GM12878 (cell line): ENCODE data around the gene DUSP16. TPM values are rescaled to one million over a fixed set of nuclear protein-coding genes. Genes with fewer than 3 reads are reported as not detected.

Source experiments
- ATAC-seq: fragments of 200-7000 bp; cut with Tn5 transposase; 3 replicates; pipeline ENCODE4 v1.9.1; 2020; ENCODE audit warnings: mild to moderate bottlenecking, moderate library complexity
- BruUV-seq: library from RNA; stranded (reverse); fragments of 400-500 nt; replicated peaks from 2 replicates; lab custom pipeline; 2021; lab: Mats Ljungman, UMichigan
- CTCF ChIA-PET: fragments of 300-600 bp; sonication (Branson Sonifier 250); formaldehyde crosslinking; extraction: SDS; loops from one replicate; lab custom pipeline; 2021; ENCODE audit warnings: inconsistent platforms; lab: Yijun Ruan, JAX
- POLR2A ChIA-PET: fragments of 350-600 bp; formaldehyde crosslinking; extraction: SDS; loops from one replicate; lab custom pipeline; 2021; ENCODE audit warnings: inconsistent platforms; lab: Charles Lee
- RAD21 ChIA-PET: fragments of 300-600 bp; sonication (Branson Sonifier 250); formaldehyde crosslinking; loops from one replicate; lab custom pipeline; 2023; ENCODE audit warnings: antibody characterized with exemption; ENCODE audit not compliant: unreplicated experiment; lab: Charles Lee
- SMC1A ChIA-PET: fragments of 300-600 bp; sonication (Branson Sonifier 250); formaldehyde crosslinking; loops from one replicate; lab custom pipeline; 2023; ENCODE audit not compliant: unreplicated experiment, uncharacterized antibody; lab: Charles Lee
- DNase-seq: peaks from one replicate; pipeline ENCODE4 v3.0.0-alpha.2; 2011; ENCODE audit warnings: low read depth, low spot score
- FAIRE-seq: peaks from 3 replicates; lab custom pipeline; 2011; peaks lifted over from hg19 to GRCh38; lab: Jason Lieb, UNC
- H2AFZ ChIP-seq: 2 replicates; pipeline ENCODE4 v1.6.0; 2011; ENCODE audit warnings: low read depth, low read length, control low read depth; ENCODE audit not compliant: control insufficient read depth
- H3K27ac ChIP-seq: 2 replicates; pipeline ENCODE4 v1.5.1; 2011; ENCODE audit warnings: control low read depth; ENCODE audit not compliant: control insufficient read depth, insufficient read depth
- H3K27me3 ChIP-seq, 2 experiments: replicated peaks in 1 of 2; 2 replicates each; pipeline versions ENCODE4 v1.6.0 to v1.6.1; 2011; ENCODE audit warnings: low read length in 1 of 2; ENCODE audit not compliant: control insufficient read depth in 2 of 2, insufficient read depth in 2 of 2
- H3K36me3 ChIP-seq, 2 experiments: 2 replicates each; pipeline ENCODE4 v1.5.1; 2011; ENCODE audit warnings: low read length in 1 of 2; ENCODE audit not compliant: control insufficient read depth in 2 of 2, insufficient read depth in 2 of 2
- H3K4me1 ChIP-seq: 2 replicates; pipeline ENCODE4 v1.6.1; 2011; ENCODE audit warnings: mild to moderate bottlenecking, low read length, moderate library complexity, mixed read lengths; ENCODE audit not compliant: control insufficient read depth, insufficient read depth
- H3K4me2 ChIP-seq: 2 replicates; pipeline ENCODE4 v1.6.0; 2011; ENCODE audit warnings: control low read depth; ENCODE audit not compliant: control insufficient read depth, insufficient read depth
- H3K4me3 ChIP-seq: fragments of 200-600 bp; sonication (generic); 2 replicates; pipeline ENCODE4 v1.5.1; 2016
- H3K79me2 ChIP-seq: 2 replicates; pipeline ENCODE4 v1.6.0; 2011; ENCODE audit warnings: low read length; ENCODE audit not compliant: control insufficient read depth, insufficient read depth
- H3K9ac ChIP-seq: 2 replicates; pipeline ENCODE4 v1.8.0; 2011; ENCODE audit warnings: low read length, control low read depth, mixed read lengths; ENCODE audit not compliant: control insufficient read depth, insufficient read depth
- H3K9me3 ChIP-seq: replicated peaks from 3 replicates; pipeline ENCODE4 v1.5.1; 2011; ENCODE audit warnings: mild to moderate bottlenecking, low read length; ENCODE audit not compliant: control insufficient read depth, insufficient read depth
- H4K20me1 ChIP-seq: 2 replicates; pipeline ENCODE4 v1.6.0; 2011; ENCODE audit not compliant: control insufficient read depth, insufficient read depth
- ATF7 ChIP-seq: fragments of 450-650 bp; IDR thresholded peaks from 2 replicates; pipeline ENCODE4 v1.6.1; 2016; ENCODE audit warnings: low read depth, mild to moderate bottlenecking
- BCL3 ChIP-seq: IDR thresholded peaks from 2 replicates; pipeline ENCODE4 v1.6.1; 2011; ENCODE audit warnings: borderline replicate concordance, low read depth, mild to moderate bottlenecking, moderate library complexity, low read length; ENCODE audit not compliant: insufficient read depth, poor library complexity, severe bottlenecking
- CBX3 ChIP-seq: fragments of 200-600 bp; sonication (generic); IDR thresholded peaks from 2 replicates; pipeline ENCODE4 v1.6.1; 2016; ENCODE audit warnings: low read depth, borderline replicate concordance
- CEBPZ ChIP-seq: fragments of 150-350 bp; IDR thresholded peaks from 2 replicates; pipeline ENCODE4 v1.6.1; 2016; ENCODE audit warnings: low read depth, low read length
- CTCF ChIP-seq, 3 experiments: IDR thresholded peaks in 2 of 3; conservative IDR thresholded peaks in 1 of 3; 2 replicates each; pipeline ENCODE4 v1.5.1; 2011; ENCODE audit warnings: low read depth in 3 of 3, low read length in 3 of 3, mild to moderate bottlenecking in 3 of 3, control low read depth in 2 of 3, moderate library complexity in 2 of 3, inconsistent platforms in 1 of 3, mixed read lengths in 1 of 3; ENCODE audit not compliant: control insufficient read depth in 2 of 3, insufficient read depth in 1 of 3; ENCODE audit errors: extremely low read depth in 1 of 3
- DPF2 ChIP-seq: fragments of 450-650 bp; IDR thresholded peaks from 2 replicates; pipeline ENCODE4 v1.6.1; 2017; ENCODE audit warnings: mild to moderate bottlenecking
- ESRRA ChIP-seq: IDR thresholded peaks from 2 replicates; pipeline ENCODE4 v1.6.1; 2012; ENCODE audit warnings: mild to moderate bottlenecking, low read length, improper control_type of control experiment
- EZH2 ChIP-seq: IDR thresholded peaks from 2 replicates; pipeline ENCODE4 v1.6.1; 2012; ENCODE audit warnings: low read depth, mild to moderate bottlenecking, control low read depth, inconsistent platforms, low read length, borderline replicate concordance; ENCODE audit not compliant: control insufficient read depth
- FOS ChIP-seq: IDR thresholded peaks from 3 replicates; pipeline ENCODE4 v1.6.1; 2011; ENCODE audit warnings: borderline replicate concordance; ENCODE audit not compliant: insufficient read length; ENCODE audit errors: extremely low read depth
- FOXK2 ChIP-seq: fragments of 450-650 bp; IDR thresholded peaks from 2 replicates; pipeline ENCODE4 v1.6.1; 2017; ENCODE audit warnings: mild to moderate bottlenecking, moderate library complexity
- FOXM1 ChIP-seq: IDR thresholded peaks from 2 replicates; pipeline ENCODE4 v1.6.1; 2012; ENCODE audit warnings: low read depth, mild to moderate bottlenecking, inconsistent platforms, low read length, moderate library complexity
- HCFC1 ChIP-seq: fragments of 150-350 bp; IDR thresholded peaks from 2 replicates; pipeline ENCODE4 v1.6.1; 2014; ENCODE audit warnings: low read length
- NFYB ChIP-seq: IDR thresholded peaks from 2 replicates; pipeline ENCODE4 v1.6.1; 2011; ENCODE audit warnings: low read depth, mild to moderate bottlenecking, low read length, improper control_type of control experiment, moderate library complexity; ENCODE audit not compliant: insufficient read depth
- PAX5 ChIP-seq: IDR thresholded peaks from 2 replicates; pipeline ENCODE4 v1.6.1; 2011; ENCODE audit warnings: low read depth, low read length, borderline replicate concordance
- RELB ChIP-seq: fragments of 450-650 bp; IDR thresholded peaks from 2 replicates; pipeline ENCODE4 v1.6.1; 2017; ENCODE audit warnings: low read depth, mild to moderate bottlenecking, moderate library complexity
- ZNF207 ChIP-seq: fragments of 450-650 bp; IDR thresholded peaks from 2 replicates; pipeline ENCODE4 v1.6.1; 2014; ENCODE audit warnings: antibody characterized with exemption, mild to moderate bottlenecking, borderline replicate concordance
- whole genome bisulfite sequencing: methylation state at CpG from one replicate; pipeline ENCODE4 v1.1.6; 2016; ENCODE audit warnings: low lambda C conversion rate; ENCODE audit not compliant: insufficient replicate concordance, insufficient coverage; ENCODE audit errors: missing lambda C conversion rate; 5-methylcytosine and 5-hydroxymethylcytosine counted together
- in situ Hi-C: fragments of 300-500 bp; cut with MboI; formaldehyde crosslinking; loops from 9 replicates; pipeline ENCODE4 v1.14.3; 2018; ENCODE audit warnings: mixed read lengths
- intact Hi-C: fragments of 100-400 bp; cut with micrococcal nuclease; formaldehyde crosslinking; loops from one replicate; pipeline ENCODE4 v1.14.2; 2022; ENCODE audit not compliant: unreplicated experiment
- polyA plus RNA-seq, 11 experiments: library from polyadenylated mRNA; depleted of rRNA in 4 of 11; unstranded in 6 of 11; stranded (reverse) in 5 of 11; fragments of >200 nt; fragmentation: Nextera tagmentation in 4 of 11; fragmentation: Illumina TruSeq in 1 of 11; extraction: Ambion mirVana in 4 of 11; extraction: Trizol in 1 of 11; gene quantifications; 1 replicate in 1 of 11; 2 replicates in 10 of 11; pipeline versions ENCODE4 v1.2.1 to v1.2.3, GENCODE V29; 2011 to 2016; ENCODE audit warnings: inconsistent platforms in 2 of 11, missing spikeins in 2 of 11, low read depth in 1 of 11
- total RNA-seq, 4 experiments: library from RNA; depleted of rRNA in 3 of 4; stranded (reverse); fragments of >200 nt in 3 of 4; fragmentation: Illumina TruSeq in 1 of 4; extraction: Trizol in 1 of 4; gene quantifications; 2 replicates each; pipeline versions ENCODE4 v1.2.1 to v1.2.3, GENCODE V29; 2013 to 2021

Gene DUSP16
- total and polyA plus RNA-seq, 10 of the 15 experiments (the other 5 are each of a cell fraction or from before 2014, with no cell fraction given) = 3.9 to 75.3 (median 26.8) TPM

- in situ Hi-C loops = no loop called here
- intact Hi-C loops = no loop called here
- Histone ChIP-seq H3K9me3 (peaks cover 2% of the 10 kb centered on the region; the same call in 1 of the 3 replicates), H4K20me1 (no peaks in the 10 kb centered on the region), H3K27ac (no peak overlapping the region), H3K4me2 (no peak overlapping the region), H3K36me3 (peaks cover 0 to 10% of the 10 kb centered on the region in 2 experiments; a peak in 2 of 4 replicates), H3K79me2 (no peaks in the 10 kb centered on the region), H3K4me3 (no peak overlapping the region), H3K4me1 (no peaks in the 10 kb centered on the region), H2AFZ (no peak overlapping the region), H3K9ac (no peak overlapping the region), H3K27me3 (no peaks in the 10 kb centered on the region)
- BruUV-seq = no TSS peak
- 94% methylated on average over 2 of the region's 2 CpGs for WGBS
- FAIRE-seq = no peak
- SMC1A ChIA-PET = interaction anchor here (0.8 to 3.5 kb wide), 7 partner anchors 11 to 295 kb away, joined by 3 to 15 read pairs (median 3); no protein-coding TSS in a partner anchor
- DNase-seq = no peak
- ATAC-seq = no peak
- TF ChIP-seq CTCF (IDR thresholded peaks at IDR 0.05 in 2 of 3, conservative IDR thresholded peaks at IDR 0.05 in 1 of 3; ENCODE audit: control insufficient read depth in 2 of 3, extremely low read depth in 1 of 3, insufficient read depth in 1 of 3, low read depth in 3 of 3, low read length in 3 of 3) (no peak), HCFC1 (no peak), CBX3 (no peak), NFYB (no peak), PAX5 (no peak), ATF7 (no peak), FOXK2 (no peak), ESRRA (no peak), ZNF207 (no peak), CEBPZ (no peak), DPF2 (no peak), FOXM1 (no peak), RELB (no peak), FOS (no peak), BCL3 (no peak), EZH2 (no peak)
- POLR2A ChIA-PET = interaction anchor here (0.7 to 0.9 kb wide), 2 partner anchors 9 to 18 kb away, joined by 3 to 4 read pairs; no protein-coding TSS in a partner anchor
- RAD21 ChIA-PET = interaction anchor here (0.8 to 2.5 kb wide), 3 partner anchors 8 to 45 kb away, joined by 3 to 8 read pairs (median 3); no protein-coding TSS in a partner anchor
- CTCF ChIA-PET = interaction anchor here (1.1 to 1.4 kb wide), 2 partner anchors 25 to 62 kb away, joined by 3 to 4 read pairs; no protein-coding TSS in a partner anchor
These were observed 121.2 kb downstream of the DUSP16 start for GRCh38 chr12:12441429-12441807.
